T47D (cell line): ENCODE data around the gene GRIK4.

Source experiments
- DNase-seq, 2 experiments: peaks; one replicate each; pipeline versions ENCODE4 v3.0.0 to v3.0.0-alpha.2; 2011 to 2012; ENCODE audit warnings: low read depth in 1 of 2, low spot score in 1 of 2
- JUND ChIP-seq: IDR thresholded peaks from 2 replicates; pipeline ENCODE4 v1.6.1; 2012; ENCODE audit warnings: low read depth
- in situ Hi-C: cut with HindIII; loops from 2 replicates; pipeline ENCODE4 v1.10.0; 2016; ENCODE audit warnings: low sequenced_read_pairs, low pct_unique_long_range_greater_than_20kb

Gene GRIK4

GRCh38 chr11:120896687-120897086, 385.1 kb downstream of the GRIK4 start:
- no peak for DNase-seq
- no peak for TF ChIP-seq JUND
- in situ Hi-C loops, result no loop called here

- DNase-seq, result no peak
- in situ Hi-C loops, result no loop called here
These were observed 387.0 kb downstream of the GRIK4 start for GRCh38 chr11:120898568-120898967.

GRCh38 chr11:120899720-120900119, 388.2 kb downstream of the GRIK4 start:
- in situ Hi-C loops, result no loop called here
- DNase-seq, result no peak
- no peak for TF ChIP-seq JUND

More at GRCh38 chr11:120898568-120898967, 387.0 kb downstream of the GRIK4 start:
- TF ChIP-seq JUND, result no peak

GRCh38 chr11:120900643-120901042, 389.1 kb downstream of the GRIK4 start:
- no peak for TF ChIP-seq JUND
- in situ Hi-C loops, result no loop called here
- DNase-seq, result no peak

GRCh38 chr11:120903686-120904085, 392.1 kb downstream of the GRIK4 start:
- no peak for DNase-seq
- in situ Hi-C loops, result no loop called here
- no peak for TF ChIP-seq JUND

- TF ChIP-seq JUND, result no peak
- DNase-seq, result no peak
- in situ Hi-C loops, result no loop called here
These were observed 392.6 kb downstream of the GRIK4 start for GRCh38 chr11:120904116-120904515.

- TF ChIP-seq JUND, result no peak
- no peak for DNase-seq
- in situ Hi-C loops, result no loop called here
These were observed 395.2 kb downstream of the GRIK4 start for GRCh38 chr11:120906766-120907165.

- in situ Hi-C loops, result no loop called here
- no peak for TF ChIP-seq JUND
- DNase-seq, result no peak
These were observed 396.4 kb downstream of the GRIK4 start for GRCh38 chr11:120907971-120908370.

- in situ Hi-C loops, result no loop called here
- no peak for TF ChIP-seq JUND
- DNase-seq, result peak; percentile 26 to 80
These were observed 397.1 kb downstream of the GRIK4 start for GRCh38 chr11:120908461-120909181.

- no peak for DNase-seq
- no peak for TF ChIP-seq JUND
- in situ Hi-C loops, result no loop called here
These were observed 398.3 kb downstream of the GRIK4 start for GRCh38 chr11:120909676-120910416.

- in situ Hi-C loops, result no loop called here
- peak; percentile 52 to 58 for DNase-seq
- TF ChIP-seq JUND, result no peak
These were observed 400.4 kb downstream of the GRIK4 start for GRCh38 chr11:120911943-120912342.

GRCh38 chr11:120912504-120912903, 401.0 kb downstream of the GRIK4 start:
- DNase-seq, result peak; percentile 90 to 91
- in situ Hi-C loops, result no loop called here
- no peak for TF ChIP-seq JUND

- in situ Hi-C loops, result no loop called here
- DNase-seq, result no peak
These were observed 401.4 kb downstream of the GRIK4 start for GRCh38 chr11:120912915-120913314.

More at GRCh38 chr11:120912915-120913314, 401.4 kb downstream of the GRIK4 start:
- TF ChIP-seq JUND, result no peak
